K562 (cell line): ENCODE measurements around the gene KLF17. TPM values are rescaled to one million over a fixed set of nuclear protein-coding genes. Genes with fewer than 3 reads are reported as not detected.

Experiments used
- ATAC-seq: fragments of 200-7000 bp; cut with Tn5 transposase; 3 replicates; pipeline ENCODE4 v1.9.1; 2020; ENCODE audit warnings: moderate library complexity
- Bru-seq: library from RNA; stranded (reverse); fragments of 400-500 nt; gene quantifications from one replicate; lab custom pipeline; 2021; lab: Mats Ljungman, UMichigan
- BruChase-seq, 2 experiments: library from RNA; stranded (reverse); fragments of 400-500 nt; gene quantifications; one replicate each; lab custom pipeline; 2021; lab: Mats Ljungman, UMichigan
- BruUV-seq: library from RNA; stranded (reverse); fragments of 400-500 nt; replicated peaks from 2 replicates; lab custom pipeline; 2021; lab: Mats Ljungman, UMichigan
- CTCF ChIA-PET: fragments of 300-600 bp; formaldehyde crosslinking; extraction: SDS; loops from one replicate; lab custom pipeline; 2021; ENCODE audit warnings: low intra/inter-chr PET ratio; lab: Yijun Ruan, JAX
- POLR2A ChIA-PET: fragments of 300-600, 350-650 bp; sonication (Branson Sonifier 250); formaldehyde crosslinking; extraction: SDS; loops from one replicate; lab custom pipeline; 2021; ENCODE audit warnings: antibody characterized with exemption, inconsistent platforms; lab: Yijun Ruan, JAX
- DNase-seq, 4 experiments: peaks; one replicate each; pipeline versions ENCODE4 v3.0.0 to v3.0.0-alpha.2; 2011 to 2018; ENCODE audit warnings: low spot score in 3 of 4, mixed read lengths in 3 of 4; ENCODE audit errors: extremely low read depth in 1 of 4
- FAIRE-seq: peaks from 2 replicates; lab custom pipeline; 2011; peaks lifted over from hg19 to GRCh38; lab: Jason Lieb, UNC
- H2AFZ ChIP-seq: 2 replicates; pipeline ENCODE4 v1.6.0; 2011; ENCODE audit warnings: low read depth, low read length, control low read depth, inconsistent platforms
- H3K27ac ChIP-seq: fragments of 200-600 bp; 3 replicates; pipeline ENCODE4 v1.8.0; 2011; ENCODE audit warnings: low read depth, mild to moderate bottlenecking, control low read depth, inconsistent platforms, low read length, moderate library complexity, mixed read lengths; ENCODE audit errors: extremely low read depth
- H3K27me3 ChIP-seq, 2 experiments: fragments of 300-600 bp in 1 of 2; 2 replicates in 1 of 2; 3 replicates in 1 of 2; pipeline versions ENCODE4 v1.6.0 to v1.8.0; 2011; ENCODE audit warnings: inconsistent platforms in 2 of 2, low read length in 2 of 2, mild to moderate bottlenecking in 1 of 2, mixed read lengths in 1 of 2, moderate library complexity in 1 of 2; ENCODE audit not compliant: control insufficient read depth in 2 of 2, insufficient read depth in 2 of 2
- H3K36me3 ChIP-seq: fragments of 300-600 bp; 3 replicates; pipeline ENCODE4 v1.8.0; 2011; ENCODE audit warnings: mild to moderate bottlenecking, low read length, inconsistent platforms; ENCODE audit not compliant: control insufficient read depth, insufficient read depth
- H3K4me1 ChIP-seq, 2 experiments: fragments of 200-600 bp in 1 of 2; replicated peaks in 1 of 2; 2 replicates in 1 of 2; 3 replicates in 1 of 2; pipeline versions ENCODE4 v1.5.1 to v1.8.0; 2011; ENCODE audit warnings: inconsistent platforms in 2 of 2, low read length in 2 of 2, mild to moderate bottlenecking in 1 of 2, mixed read lengths in 1 of 2, moderate library complexity in 1 of 2; ENCODE audit not compliant: control insufficient read depth in 2 of 2, insufficient read depth in 2 of 2
- H3K4me2 ChIP-seq: 2 replicates; pipeline ENCODE4 v1.6.1; 2011; ENCODE audit warnings: low read length, control low read depth, inconsistent platforms, mixed read lengths; ENCODE audit not compliant: insufficient read depth
- H3K4me3 ChIP-seq: fragments of 200-600 bp; sonication (generic), shearing (Covaris generic); 2 replicates; pipeline ENCODE4 v1.5.1; 2016; ENCODE audit warnings: control low read depth, inconsistent platforms
- H3K79me2 ChIP-seq: fragments of 200-600 bp; 3 replicates; pipeline ENCODE4 v1.8.0; 2011; ENCODE audit warnings: low read length, inconsistent platforms; ENCODE audit not compliant: control insufficient read depth, insufficient read depth
- H3K9ac ChIP-seq, 2 experiments: 2 replicates each; pipeline versions ENCODE4 v1.6.0 to v1.6.1; 2011; ENCODE audit warnings: low read depth in 2 of 2, low read length in 2 of 2, control low read depth in 1 of 2, inconsistent platforms in 1 of 2, mild to moderate bottlenecking in 1 of 2, mixed read lengths in 1 of 2; ENCODE audit not compliant: insufficient read depth in 1 of 2
- H3K9me1 ChIP-seq: one replicate; pipeline ENCODE4 v1.6.0; 2011; ENCODE audit warnings: inconsistent platforms, mild to moderate bottlenecking, low read length, moderate library complexity; ENCODE audit not compliant: control insufficient read depth, insufficient read depth
- H3K9me3 ChIP-seq: replicated peaks from 2 replicates; pipeline ENCODE4 v1.5.1; 2011; ENCODE audit warnings: low read depth, low read length, inconsistent platforms; ENCODE audit not compliant: control insufficient read depth, insufficient read depth
- H4K20me1 ChIP-seq: replicated peaks from 2 replicates; pipeline ENCODE4 v1.6.1; 2011; ENCODE audit warnings: low read length, inconsistent platforms, mixed read lengths; ENCODE audit not compliant: control insufficient read depth, insufficient read depth
- CBFB ChIP-seq: sonication (generic); formaldehyde crosslinking; IDR thresholded peaks from 2 replicates; pipeline ENCODE4 v1.4.0; 2020; ENCODE audit warnings: mild to moderate bottlenecking, missing genetic modification reagents
- LCOR ChIP-seq: sonication (generic); formaldehyde crosslinking; IDR thresholded peaks from 2 replicates; pipeline ENCODE4 v1.8.0; 2022; ENCODE audit warnings: mild to moderate bottlenecking, missing genetic modification reagents
- PCBP1 ChIP-seq: fragments of 200-400 bp; formaldehyde crosslinking; IDR thresholded peaks from 2 replicates; pipeline ENCODE4 v1.6.1; 2018; ENCODE audit warnings: mild to moderate bottlenecking, low read depth, low read length; ENCODE audit not compliant: poor library complexity, severe bottlenecking
- POLR2A ChIP-seq: fragments of 450-650 bp; conservative IDR thresholded peaks from 2 replicates; pipeline ENCODE4 v1.6.1; 2016
- PPARD ChIP-seq: fragments of 250-450 bp; sonication (Bioruptor Pico); IDR thresholded peaks from 2 replicates; pipeline ENCODE4 v1.8.0; 2022; ENCODE audit warnings: inconsistent platforms, mild to moderate bottlenecking, moderate library complexity
- PTRF ChIP-seq: fragments of 450-650 bp; IDR thresholded peaks from 2 replicates; pipeline ENCODE4 v1.6.1; 2016; ENCODE audit warnings: mild to moderate bottlenecking, missing genetic modification characterization, missing compliant biosample characterization
- SRSF3 ChIP-seq: fragments of 200-400 bp; formaldehyde crosslinking; IDR thresholded peaks from 2 replicates; pipeline ENCODE4 v1.6.1; 2016; ENCODE audit warnings: mild to moderate bottlenecking, low read length, moderate library complexity; ENCODE audit not compliant: insufficient read depth
- ZNF354B ChIP-seq: fragments of 250-450 bp; sonication (Bioruptor Pico); IDR thresholded peaks from 2 replicates; pipeline ENCODE4 v1.4.0; 2020
- ZNF766 ChIP-seq: fragments of 200-800 bp; sonication (Bioruptor generic); conservative IDR thresholded peaks from 2 replicates; pipeline ENCODE4 v1.6.1; 2016; ENCODE audit warnings: missing genetic modification characterization, missing compliant biosample characterization
- WGBS: fragments of 100-300 bp; shearing (Covaris generic); methylation state at CpG from one replicate; pipeline ENCODE4 v1.1.6; 2016; ENCODE audit warnings: low coverage, mixed read lengths; ENCODE audit not compliant: insufficient coverage; ENCODE audit errors: missing lambda C conversion rate; 5-methylcytosine and 5-hydroxymethylcytosine counted together
- in situ Hi-C: fragments of 300-500 bp; cut with MboI; formaldehyde crosslinking; loops from 4 replicates; pipeline ENCODE4 v1.15.0; 2018; ENCODE audit warnings: inconsistent platforms, mixed read lengths
- intact Hi-C: fragments of 100-400 bp; cut with micrococcal nuclease; formaldehyde crosslinking; loops from 2 replicates; pipeline ENCODE4 v1.14.2; 2022
- long read RNA-seq, 3 experiments: library from polyadenylated mRNA in 2 of 3; library from RNA in 1 of 3; unstranded in 2 of 3; stranded (forward) in 1 of 3; transcript quantifications; one replicate each; pipeline ENCODE4 v2.0.0, GENCODE V29; 2019 to 2022
- polyA minus RNA-seq, 3 experiments: library from RNA; depleted of rRNA, polyadenylated mRNA; stranded (reverse); fragments of >200 nt; gene quantifications; 2 replicates each; pipeline ENCODE4 v1.2.3, GENCODE V29; 2011
- polyA plus RNA-seq, 8 experiments: library from polyadenylated mRNA; depleted of rRNA in 4 of 8; stranded (reverse) in 5 of 8; unstranded in 3 of 8; fragments of >200 nt; fragmentation: Nextera tagmentation in 2 of 8; fragmentation: Illumina TruSeq in 1 of 8; extraction: Ambion mirVana in 2 of 8; extraction: Trizol in 1 of 8; gene quantifications; 2 replicates each; pipeline versions ENCODE4 v1.2.1 to v1.2.3, GENCODE V29; 2011 to 2014; ENCODE audit warnings: inconsistent platforms in 1 of 8, missing spikeins in 1 of 8
- total RNA-seq, 7 experiments: library from RNA; depleted of rRNA in 6 of 7; stranded (reverse); fragments of >200 nt in 6 of 7; fragmentation: Illumina TruSeq in 2 of 7; extraction: Trizol in 2 of 7; gene quantifications; 2 replicates each; pipeline versions ENCODE4 v1.2.1 to v1.2.3, GENCODE V29; 2011 to 2021; ENCODE audit warnings: low replicate concordance in 1 of 7
- TF ChIP-seq, protein P1 (sequence below): sonication (generic); formaldehyde crosslinking; IDR thresholded peaks from 2 replicates; pipeline ENCODE4 v1.8.0; 2022; ENCODE audit warnings: mild to moderate bottlenecking, missing genetic modification reagents, borderline replicate concordance
- TF ChIP-seq, protein P2 (sequence below): IDR thresholded peaks from 3 replicates; pipeline ENCODE4 v1.6.1; 2011; ENCODE audit warnings: borderline replicate concordance, mild to moderate bottlenecking, moderate library complexity; ENCODE audit not compliant: insufficient read length; ENCODE audit errors: extremely low read depth

KLF17 gene, protein sequence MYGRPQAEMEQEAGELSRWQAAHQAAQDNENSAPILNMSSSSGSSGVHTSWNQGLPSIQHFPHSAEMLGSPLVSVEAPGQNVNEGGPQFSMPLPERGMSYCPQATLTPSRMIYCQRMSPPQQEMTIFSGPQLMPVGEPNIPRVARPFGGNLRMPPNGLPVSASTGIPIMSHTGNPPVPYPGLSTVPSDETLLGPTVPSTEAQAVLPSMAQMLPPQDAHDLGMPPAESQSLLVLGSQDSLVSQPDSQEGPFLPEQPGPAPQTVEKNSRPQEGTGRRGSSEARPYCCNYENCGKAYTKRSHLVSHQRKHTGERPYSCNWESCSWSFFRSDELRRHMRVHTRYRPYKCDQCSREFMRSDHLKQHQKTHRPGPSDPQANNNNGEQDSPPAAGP
- not detected in 2 replicates for total RNA-seq (2011; cell fraction: chromatin; rRNA removed; ENCODE audit: low replicate concordance)
- total RNA-seq (2011; cell fraction: nucleolus; rRNA removed) = 0.13 TPM in 1 of 2 replicates, not detected in the other
- total RNA-seq (2011; cell fraction: nucleoplasm; rRNA removed) = not detected in 2 replicates
- total RNA-seq (2014; rRNA removed) (not detected in 2 replicates), total RNA-seq (2014; rRNA removed; fragmentation: Illumina TruSeq; extraction: Trizol) (not detected in 2 replicates), total RNA-seq (2015; rRNA removed; fragmentation: Illumina TruSeq; extraction: Trizol) (not detected in 2 replicates), total RNA-seq (2021) (not detected in 2 replicates), polyA plus RNA-seq (2011; rRNA removed) (0.13 TPM in 1 of 2 replicates, not detected in the other), polyA plus RNA-seq (2014; fragmentation: Illumina TruSeq; extraction: Trizol) (not detected in 2 replicates), polyA plus RNA-seq (2014; fragmentation: Nextera tagmentation; extraction: Ambion mirVana) (under 1 TPM in 1 of 2 experiments, not detected in 1; 0.01 TPM), polyA plus RNA-seq (2014; rRNA removed) (0.24 TPM in 1 of 2 replicates, not detected in the other), polyA minus RNA-seq (2011; rRNA and poly(A)+ RNA removed) (not detected in 2 replicates), Bru-seq, nascent RNA (not detected), BruChase-seq, experiment 1, labeled RNA remaining after a 2-hour chase (percentile 20 among the genes with signal in this experiment), BruChase-seq, experiment 2, labeled RNA remaining after a 6-hour chase (percentile 15 among the genes with signal in this experiment)
- not detected in 2 replicates for polyA plus RNA-seq (2011; cell fraction: cytosol; rRNA removed)
- not detected in 2 replicates for polyA plus RNA-seq (2011; cell fraction: nucleus; rRNA removed)
- polyA plus RNA-seq (2012) = 0.04 TPM in 1 of 2 replicates, not detected in the other
- polyA minus RNA-seq (2011; cell fraction: cytosol; rRNA and poly(A)+ RNA removed) = not detected in 2 replicates
- polyA minus RNA-seq (2011; cell fraction: nucleus; rRNA and poly(A)+ RNA removed) = not detected in 2 replicates
- long read RNA-seq, experiment 1 = 0 reads
- long read RNA-seq, experiment 2 = 0 reads
- long read RNA-seq, experiment 3 = 0 reads

DNA sequence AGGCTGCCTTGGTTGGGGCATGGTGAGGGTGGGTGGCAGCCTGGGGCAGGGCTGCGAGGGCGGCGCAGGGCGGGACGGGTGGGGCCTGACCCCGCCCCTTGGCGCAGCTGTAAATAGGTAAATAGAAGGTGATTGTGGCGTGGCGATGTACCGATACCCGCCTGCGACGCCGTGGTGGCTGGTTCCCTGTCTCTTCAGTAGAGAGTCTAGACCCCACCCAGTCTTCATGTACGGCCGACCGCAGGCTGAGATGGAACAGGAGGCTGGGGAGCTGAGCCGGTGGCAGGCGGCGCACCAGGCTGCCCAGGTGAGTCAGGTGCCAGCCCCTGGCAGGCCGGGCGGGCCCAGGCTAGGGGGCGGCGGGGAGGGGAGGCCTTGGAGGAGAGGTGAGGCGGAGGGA, at the start of gene KLF17:
KLF17 (plus strand) TSS at position 140 of the 400 bp plus-strand sequence; CDS start at position 227, 87 bp downstream.
- no peak within 1 kb of the TSS for H3K4me2 ChIP-seq
- intact Hi-C loops = no loop called here
- WGBS = 20% methylated on average over 17 of the region's 25 CpGs
- ATAC-seq (no peak), FAIRE-seq (no peak), DNase-seq (no peak)
- H3K4me1 ChIP-seq = 0 out of 5 replicates have a peak, but pooled peaks cover 0 to 3% of the 10 kb centered on the region in 2 experiments
- no peaks in the 10 kb centered on the region for H3K9me3 ChIP-seq
- no peaks in the 10 kb centered on the region for H3K79me2 ChIP-seq
- POLR2A ChIA-PET = no interaction called here
- H3K36me3 ChIP-seq = no peaks in the 10 kb centered on the region
- peaks cover 56 to 58% of the 10 kb centered on the region in 2 experiments for H3K27me3 ChIP-seq
- in situ Hi-C loops = no loop called here
- no peak within 1 kb of the TSS for H3K9ac ChIP-seq
- H3K4me3 ChIP-seq = no peak within 1 kb of the TSS
- CTCF ChIA-PET = no interaction called here
- no TSS peak for BruUV-seq
- H3K27ac ChIP-seq = no peak within 1 kb of the TSS
- H3K9me1 ChIP-seq = no peaks in the 10 kb centered on the region
- no peak within 1 kb of the TSS for H2AFZ ChIP-seq
- H4K20me1 ChIP-seq = no peaks in the 10 kb centered on the region
- TF ChIP-seq LCOR (CRISPR knock-in tag) (no peak), POLR2A (no peak), PTRF (no peak), PPARD (CRISPR knock-in tag) (no peak), PCBP1 (no peak), ZNF354B (no peak), ZNF766 (CRISPR knock-in tag) (no peak), CBFB (CRISPR knock-in tag) (no peak), SRSF3 (no peak)
- TF ChIP-seq, protein P1, sequence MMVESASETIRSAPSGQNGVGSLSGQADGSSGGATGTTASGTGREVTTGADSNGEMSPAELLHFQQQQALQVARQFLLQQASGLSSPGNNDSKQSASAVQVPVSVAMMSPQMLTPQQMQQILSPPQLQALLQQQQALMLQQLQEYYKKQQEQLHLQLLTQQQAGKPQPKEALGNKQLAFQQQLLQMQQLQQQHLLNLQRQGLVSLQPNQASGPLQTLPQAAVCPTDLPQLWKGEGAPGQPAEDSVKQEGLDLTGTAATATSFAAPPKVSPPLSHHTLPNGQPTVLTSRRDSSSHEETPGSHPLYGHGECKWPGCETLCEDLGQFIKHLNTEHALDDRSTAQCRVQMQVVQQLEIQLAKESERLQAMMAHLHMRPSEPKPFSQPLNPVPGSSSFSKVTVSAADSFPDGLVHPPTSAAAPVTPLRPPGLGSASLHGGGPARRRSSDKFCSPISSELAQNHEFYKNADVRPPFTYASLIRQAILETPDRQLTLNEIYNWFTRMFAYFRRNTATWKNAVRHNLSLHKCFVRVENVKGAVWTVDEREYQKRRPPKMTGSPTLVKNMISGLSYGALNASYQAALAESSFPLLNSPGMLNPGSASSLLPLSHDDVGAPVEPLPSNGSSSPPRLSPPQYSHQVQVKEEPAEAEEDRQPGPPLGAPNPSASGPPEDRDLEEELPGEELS (CRISPR knock-in tag) = no peak
- TF ChIP-seq, protein P2, sequence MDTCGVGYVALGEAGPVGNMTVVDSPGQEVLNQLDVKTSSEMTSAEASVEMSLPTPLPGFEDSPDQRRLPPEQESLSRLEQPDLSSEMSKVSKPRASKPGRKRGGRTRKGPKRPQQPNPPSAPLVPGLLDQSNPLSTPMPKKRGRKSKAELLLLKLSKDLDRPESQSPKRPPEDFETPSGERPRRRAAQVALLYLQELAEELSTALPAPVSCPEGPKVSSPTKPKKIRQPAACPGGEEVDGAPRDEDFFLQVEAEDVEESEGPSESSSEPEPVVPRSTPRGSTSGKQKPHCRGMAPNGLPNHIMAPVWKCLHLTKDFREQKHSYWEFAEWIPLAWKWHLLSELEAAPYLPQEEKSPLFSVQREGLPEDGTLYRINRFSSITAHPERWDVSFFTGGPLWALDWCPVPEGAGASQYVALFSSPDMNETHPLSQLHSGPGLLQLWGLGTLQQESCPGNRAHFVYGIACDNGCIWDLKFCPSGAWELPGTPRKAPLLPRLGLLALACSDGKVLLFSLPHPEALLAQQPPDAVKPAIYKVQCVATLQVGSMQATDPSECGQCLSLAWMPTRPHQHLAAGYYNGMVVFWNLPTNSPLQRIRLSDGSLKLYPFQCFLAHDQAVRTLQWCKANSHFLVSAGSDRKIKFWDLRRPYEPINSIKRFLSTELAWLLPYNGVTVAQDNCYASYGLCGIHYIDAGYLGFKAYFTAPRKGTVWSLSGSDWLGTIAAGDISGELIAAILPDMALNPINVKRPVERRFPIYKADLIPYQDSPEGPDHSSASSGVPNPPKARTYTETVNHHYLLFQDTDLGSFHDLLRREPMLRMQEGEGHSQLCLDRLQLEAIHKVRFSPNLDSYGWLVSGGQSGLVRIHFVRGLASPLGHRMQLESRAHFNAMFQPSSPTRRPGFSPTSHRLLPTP = no peak
